ENCODE data around the gene NUP98.

Gene NUP98

GRCh38 chr11:3810446-3810845 lies 13.1 kb upstream of the NUP98 start:
- CTCF ChIA-PET, result interaction anchor here (1.0 to 8.5 kb wide), 7 partner anchors 9 to 263 kb away, joined by 3 to 73 read pairs (median 21); partner anchors contain the start of genes NUP98, RHOG and STIM1
- no peak overlapping the region for H3K4me3 ChIP-seq (ENCODE audit: low read depth, low read length)
- TF ChIP-seq, protein P1, sequence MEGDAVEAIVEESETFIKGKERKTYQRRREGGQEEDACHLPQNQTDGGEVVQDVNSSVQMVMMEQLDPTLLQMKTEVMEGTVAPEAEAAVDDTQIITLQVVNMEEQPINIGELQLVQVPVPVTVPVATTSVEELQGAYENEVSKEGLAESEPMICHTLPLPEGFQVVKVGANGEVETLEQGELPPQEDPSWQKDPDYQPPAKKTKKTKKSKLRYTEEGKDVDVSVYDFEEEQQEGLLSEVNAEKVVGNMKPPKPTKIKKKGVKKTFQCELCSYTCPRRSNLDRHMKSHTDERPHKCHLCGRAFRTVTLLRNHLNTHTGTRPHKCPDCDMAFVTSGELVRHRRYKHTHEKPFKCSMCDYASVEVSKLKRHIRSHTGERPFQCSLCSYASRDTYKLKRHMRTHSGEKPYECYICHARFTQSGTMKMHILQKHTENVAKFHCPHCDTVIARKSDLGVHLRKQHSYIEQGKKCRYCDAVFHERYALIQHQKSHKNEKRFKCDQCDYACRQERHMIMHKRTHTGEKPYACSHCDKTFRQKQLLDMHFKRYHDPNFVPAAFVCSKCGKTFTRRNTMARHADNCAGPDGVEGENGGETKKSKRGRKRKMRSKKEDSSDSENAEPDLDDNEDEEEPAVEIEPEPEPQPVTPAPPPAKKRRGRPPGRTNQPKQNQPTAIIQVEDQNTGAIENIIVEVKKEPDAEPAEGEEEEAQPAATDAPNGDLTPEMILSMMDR (IDR thresholded peaks at IDR 0.05; ENCODE audit: insufficient read depth, low read length, missing control alignments), result no peak
- DNase-seq (ENCODE audit: low read depth, low spot score), result no peak
- POLR2A ChIA-PET, result interaction anchor here (0.7 kb wide), 1 partner anchor 13 kb away, joined by 3 read pairs; no protein-coding TSS in a partner anchor

- no peak for DNase-seq (ENCODE audit: low read depth, low spot score)
- ChIA-PET POLR2A (no interaction called here), CTCF (interaction anchor here (0.8 to 8.5 kb wide), 13 partner anchors 10 to 264 kb away, joined by 3 to 73 read pairs (median 8); partner anchors contain the start of genes NUP98, RHOG and STIM1)
- H3K4me3 ChIP-seq (ENCODE audit: low read depth, low read length), result no peak overlapping the region
- TF ChIP-seq, protein P1 (IDR thresholded peaks at IDR 0.05; ENCODE audit: insufficient read depth, low read length, missing control alignments), result no peak
These were observed 12.2 kb upstream of the NUP98 start for GRCh38 chr11:3809624-3809928.

DNA sequence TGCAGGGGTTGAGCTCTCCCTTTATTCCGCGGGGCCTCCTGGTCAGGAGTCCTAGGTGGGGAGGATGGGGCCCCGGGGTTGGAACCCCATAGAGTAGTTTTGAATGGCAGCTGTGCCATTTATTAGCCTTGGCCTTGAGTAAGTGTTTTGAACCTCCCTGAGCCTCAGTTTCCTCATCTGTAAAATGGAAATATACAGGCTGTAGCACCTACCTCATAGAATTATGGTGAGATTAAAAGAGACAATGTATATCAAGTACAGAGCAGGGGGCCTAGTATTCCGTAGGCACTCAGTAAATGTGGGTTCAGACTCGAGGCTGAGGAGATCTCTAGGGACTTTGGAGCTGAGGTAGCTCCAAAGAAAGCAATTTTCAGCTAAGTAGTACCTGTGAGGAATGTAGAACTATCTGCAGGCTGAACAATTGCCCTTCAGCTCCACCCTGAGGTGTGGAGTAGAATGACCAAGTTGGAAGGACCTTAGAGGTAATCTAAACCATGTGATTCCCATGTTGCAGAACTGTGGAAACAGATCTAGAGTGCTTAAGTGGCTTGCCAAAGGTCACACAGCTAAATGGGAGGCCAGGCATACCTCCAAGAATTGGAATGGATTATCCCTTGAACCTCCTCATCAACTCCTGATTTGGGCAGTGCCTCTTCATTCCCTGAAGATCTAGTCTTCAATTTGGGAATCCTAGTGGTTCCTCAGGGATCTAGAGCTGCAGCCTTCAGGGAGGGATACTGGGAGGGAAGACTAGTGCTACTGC lies 11.7 kb upstream of the NUP98 start:
- DNase-seq (ENCODE audit: low read depth, low spot score), result no peak
- CTCF ChIA-PET, result interaction anchor here (0.6 to 8.5 kb wide), 26 partner anchors 7 to 264 kb away, joined by 3 to 73 read pairs (median 6); partner anchors contain the start of genes NUP98, RHOG and STIM1
- peak overlapping the region; percentile 77 for H3K4me3 ChIP-seq (ENCODE audit: low read depth, low read length)
- POLR2A ChIA-PET, result interaction anchor here (1.3 to 1.5 kb wide), 2 partner anchors 14 to 47 kb away, joined by 3 to 4 read pairs; partner anchors contain the start of gene STIM1
- TF ChIP-seq, protein P1 (IDR thresholded peaks at IDR 0.05; ENCODE audit: insufficient read depth, low read length, missing control alignments), result peak; percentile 19

- H3K4me3 ChIP-seq (ENCODE audit: low read depth, low read length), result peak within 1 kb of the TSS; percentile 77
- no peak for DNase-seq (ENCODE audit: low read depth, low spot score)
- TF ChIP-seq, protein P1 (IDR thresholded peaks at IDR 0.05; ENCODE audit: insufficient read depth, low read length, missing control alignments), result peak; percentile 81
- POLR2A ChIA-PET, result interaction anchor here (1.0 to 1.5 kb wide), 3 partner anchors 11 to 48 kb away, joined by 3 to 5 read pairs (median 4); partner anchors contain the start of genes NUP98 and STIM1
- CTCF ChIA-PET, result interaction anchor here (0.6 to 8.5 kb wide), 37 partner anchors 7 to 265 kb away, joined by 3 to 73 read pairs (median 4); partner anchors contain the start of genes NUP98, RHOG and STIM1
These were observed 10.8 kb upstream of the NUP98 start, which contains the start of gene PGAP2 for GRCh38 chr11:3807909-3808860. Gene PGAP2 (plus strand): TSS chr11:3808560. CDS start chr11:3811260, 2,700 bp downstream.

GRCh38 chr11:3803726-3804495 lies 6.6 kb upstream of the NUP98 start:
- DNase-seq (ENCODE audit: low read depth, low spot score), result no peak
- TF ChIP-seq, protein P1 (IDR thresholded peaks at IDR 0.05; ENCODE audit: insufficient read depth, low read length, missing control alignments), result no peak
- CTCF ChIA-PET, result interaction anchor here (1.5 to 8.5 kb wide), 2 partner anchors 31 to 270 kb away, joined by 3 to 73 read pairs; no protein-coding TSS in a partner anchor
- H3K4me3 ChIP-seq (ENCODE audit: low read depth, low read length), result no peak overlapping the region
- POLR2A ChIA-PET, result no interaction called here
